Type B pancreatic cell (in vitro differentiated cells): ENCODE data around the gene SH3BP5. TPM values are rescaled to one million over a fixed set of nuclear protein-coding genes. Genes with fewer than 3 reads are reported as not detected.

ENCODE experiments used
- DNase-seq: peaks from one replicate; pipeline ENCODE4 v3.0.0; 2021; ENCODE audit warnings: mixed read lengths; ENCODE audit not compliant: unreplicated experiment; ENCODE audit errors: extremely low spot score
- H3K27ac Mint-ChIP-seq: 2 replicates; pipeline ENCODE4 v1.8.0; 2021; ENCODE audit warnings: mild to moderate bottlenecking, mixed read lengths
- H3K27me3 Mint-ChIP-seq: 2 replicates; pipeline ENCODE4 v1.8.0; 2021; ENCODE audit warnings: mixed read lengths
- H3K36me3 Mint-ChIP-seq: 2 replicates; pipeline ENCODE4 v1.8.0; 2021; ENCODE audit warnings: mixed read lengths
- H3K4me1 Mint-ChIP-seq: one replicate; pipeline ENCODE4 v1.8.0; 2021; ENCODE audit warnings: mixed read lengths; ENCODE audit not compliant: unreplicated experiment
- H3K4me3 Mint-ChIP-seq: 2 replicates; pipeline ENCODE4 v1.8.0; 2021; ENCODE audit warnings: mild to moderate bottlenecking, mixed read lengths
- H3K9me3 Mint-ChIP-seq: 2 replicates; pipeline ENCODE4 v1.8.0; 2021; ENCODE audit warnings: mixed read lengths
- CTCF ChIP-seq: fragments of 200-600 bp; sonication (generic); conservative IDR thresholded peaks from 2 replicates; pipeline ENCODE4 v1.5.0; 2021; ENCODE audit warnings: antibody characterized with exemption, mild to moderate bottlenecking
- total RNA-seq: library from RNA; stranded (reverse); gene quantifications from 2 replicates; pipeline ENCODE4 v1.2.1, GENCODE V29; 2021; ENCODE audit warnings: low replicate concordance

SH3BP5 gene
- total RNA-seq, 1 donor from 2014 or later, result 33.4 TPM

- Mint-ChIP-seq H3K9me3 (no peaks in the 10 kb centered on the region), H3K36me3 (peaks cover 25% of the 10 kb centered on the region), H3K4me3 (no peak overlapping the region), H3K27me3 (no peaks in the 10 kb centered on the region), H3K27ac (no peak overlapping the region), H3K4me1 (no peaks in the 10 kb centered on the region)
- TF ChIP-seq CTCF, result no peak
- no peak for DNase-seq
Observed at GRCh38 chr3:15253023-15253697, 79.2 kb downstream of the SH3BP5 start.

GRCh38 chr3:15246186-15246585, 86.2 kb downstream of the SH3BP5 start:
- no peaks in the 10 kb centered on the region for H3K4me1 Mint-ChIP-seq
- DNase-seq, result no peak
- TF ChIP-seq CTCF, result no peak
- H3K4me3 Mint-ChIP-seq, result no peak overlapping the region
- no peaks in the 10 kb centered on the region for H3K9me3 Mint-ChIP-seq
- no peaks in the 10 kb centered on the region for H3K27me3 Mint-ChIP-seq
- H3K36me3 Mint-ChIP-seq, result peaks cover 29% of the 10 kb centered on the region
- H3K27ac Mint-ChIP-seq, result no peak overlapping the region

- DNase-seq, result no peak
- H3K27me3 Mint-ChIP-seq, result no peaks in the 10 kb centered on the region
- H3K4me1 Mint-ChIP-seq, result no peaks in the 10 kb centered on the region
- no peak for TF ChIP-seq CTCF
- no peaks in the 10 kb centered on the region for H3K9me3 Mint-ChIP-seq
- H3K36me3 Mint-ChIP-seq, result peaks cover 25% of the 10 kb centered on the region
- no peak overlapping the region for H3K27ac Mint-ChIP-seq
- H3K4me3 Mint-ChIP-seq, result no peak overlapping the region
Observed at GRCh38 chr3:15243822-15244482, 88.4 kb downstream of the SH3BP5 start.

GRCh38 chr3:15241341-15241740, 91.0 kb downstream of the SH3BP5 start:
- no peak overlapping the region for H3K4me3 Mint-ChIP-seq
- H3K36me3 Mint-ChIP-seq, result peaks cover 16% of the 10 kb centered on the region
- no peaks in the 10 kb centered on the region for H3K4me1 Mint-ChIP-seq
- DNase-seq, result no peak
- no peak overlapping the region for H3K27ac Mint-ChIP-seq
- TF ChIP-seq CTCF, result peak; percentile 46
- no peaks in the 10 kb centered on the region for H3K27me3 Mint-ChIP-seq
- H3K9me3 Mint-ChIP-seq, result no peaks in the 10 kb centered on the region

- H3K27me3 Mint-ChIP-seq, result no peaks in the 10 kb centered on the region
- TF ChIP-seq CTCF, result no peak
- no peak for DNase-seq
- H3K4me1 Mint-ChIP-seq, result no peaks in the 10 kb centered on the region
- H3K9me3 Mint-ChIP-seq, result no peaks in the 10 kb centered on the region
- H3K4me3 Mint-ChIP-seq, result no peak overlapping the region
- no peak overlapping the region for H3K27ac Mint-ChIP-seq
- H3K36me3 Mint-ChIP-seq, result peaks cover 6% of the 10 kb centered on the region
Observed at GRCh38 chr3:15229262-15229661, 103.1 kb downstream of the SH3BP5 start.
